K562 (cell line): ENCODE results near the gene BAMBI. TPM values are rescaled to one million over a fixed set of nuclear protein-coding genes. Genes with fewer than 3 reads are reported as not detected.

Experiments
- ERF ChIP-seq: fragments of 450-650 bp; formaldehyde crosslinking; IDR thresholded peaks from 2 replicates; pipeline ENCODE4 v1.4.0; 2020; ENCODE audit warnings: mild to moderate bottlenecking, mixed read lengths
- EZH2 ChIP-seq: IDR thresholded peaks from 2 replicates; pipeline ENCODE4 v1.6.1; 2012; ENCODE audit warnings: low read depth, mild to moderate bottlenecking, inconsistent platforms, low read length, borderline replicate concordance
- HOMEZ ChIP-seq: fragments of 250-450 bp; sonication (Bioruptor Pico); IDR thresholded peaks from 2 replicates; pipeline ENCODE4 v1.4.0; 2020; ENCODE audit warnings: mild to moderate bottlenecking, moderate library complexity
- MGA ChIP-seq: fragments of 450-650 bp; IDR thresholded peaks from 2 replicates; pipeline ENCODE4 v1.6.1; 2016; ENCODE audit warnings: mild to moderate bottlenecking, moderate library complexity
- POLR2AphosphoS2 ChIP-seq: IDR thresholded peaks from 2 replicates; pipeline ENCODE4 v1.6.1; 2012; ENCODE audit warnings: low read length, improper control_type of control experiment
- TCF15 ChIP-seq: fragments of 250-450 bp; sonication (Bioruptor Pico); IDR thresholded peaks from 2 replicates; pipeline ENCODE4 v1.8.0; 2022; ENCODE audit warnings: moderate library complexity, mild to moderate bottlenecking, inconsistent platforms
- THAP12 ChIP-seq: fragments of 250-450 bp; sonication (Bioruptor Pico); IDR thresholded peaks from 2 replicates; pipeline ENCODE4 v1.9.0; 2021; ENCODE audit warnings: mild to moderate bottlenecking, inconsistent platforms
- ZC3H4 ChIP-seq: sonication (generic); formaldehyde crosslinking; IDR thresholded peaks from 2 replicates; pipeline ENCODE4 v1.9.0; 2021; ENCODE audit warnings: missing genetic modification reagents, borderline replicate concordance
- ZNF232 ChIP-seq: sonication (generic); formaldehyde crosslinking; IDR thresholded peaks from 2 replicates; pipeline ENCODE4 v1.8.0; 2022; ENCODE audit warnings: mild to moderate bottlenecking, missing genetic modification reagents
- ZNF696 ChIP-seq: fragments of 250-450 bp; sonication (Bioruptor Pico); conservative IDR thresholded peaks from 2 replicates; pipeline ENCODE4 v1.4.0; 2020; ENCODE audit warnings: mild to moderate bottlenecking, moderate library complexity
- ZNF830 ChIP-seq: fragments of 250-450 bp; sonication (Bioruptor Pico); IDR thresholded peaks from 2 replicates; pipeline ENCODE4 v1.5.0; 2021; ENCODE audit warnings: mild to moderate bottlenecking
- polyA plus RNA-seq, 8 experiments: library from polyadenylated mRNA; depleted of rRNA in 4 of 8; stranded (reverse) in 5 of 8; unstranded in 3 of 8; fragments of >200 nt; fragmentation: Nextera tagmentation in 2 of 8; fragmentation: Illumina TruSeq in 1 of 8; extraction: Ambion mirVana in 2 of 8; extraction: Trizol in 1 of 8; gene quantifications; 2 replicates each; pipeline versions ENCODE4 v1.2.1 to v1.2.3, GENCODE V29; 2011 to 2014; ENCODE audit warnings: inconsistent platforms in 1 of 8, missing spikeins in 1 of 8
- total RNA-seq, 7 experiments: library from RNA; depleted of rRNA in 6 of 7; stranded (reverse); fragments of >200 nt in 6 of 7; fragmentation: Illumina TruSeq in 2 of 7; extraction: Trizol in 2 of 7; gene quantifications; 2 replicates each; pipeline versions ENCODE4 v1.2.1 to v1.2.3, GENCODE V29; 2011 to 2021; ENCODE audit warnings: low replicate concordance in 1 of 7

The BAMBI gene
- total and polyA plus RNA-seq, 9 of the 15 experiments (the other 6 are each of a cell fraction or from before 2014, with no cell fraction given): 2.0 to 21.8 (median 13.5) TPM

GRCh38 chr10:28676968-28677887 is at the start of gene BAMBI (continued):
- TF ChIP-seq MGA: no peak
- TF ChIP-seq TCF15 (CRISPR knock-in tag): no peak
- no peak for TF ChIP-seq ZNF830 (CRISPR knock-in tag)
- TF ChIP-seq THAP12 (CRISPR knock-in tag): peak; percentile 73
- no peak for TF ChIP-seq POLR2AphosphoS2
- no peak for TF ChIP-seq ERF (CRISPR knock-in tag)
- no peak for TF ChIP-seq EZH2
- TF ChIP-seq ZNF232 (CRISPR knock-in tag): no peak
- TF ChIP-seq ZNF696 (CRISPR knock-in tag): no peak
- TF ChIP-seq HOMEZ: no peak
- no peak for TF ChIP-seq ZC3H4
